HCT116 (cell line): Measurements from ENCODE around the gene AP3D1. TPM values are rescaled to one million over a fixed set of nuclear protein-coding genes. Genes with fewer than 3 reads are reported as not detected.
A peak's percentile ranks its signal among the peaks of the same experiment; 100 is the strongest.

Experiments used
- ATAC-seq: fragments of 200-7000 bp; cut with Tn5 transposase; 2 replicates; pipeline ENCODE4 v1.9.1; 2020; ENCODE audit warnings: mild to moderate bottlenecking, moderate library complexity
- BruUV-seq: library from RNA; stranded (reverse); fragments of 400-500 nt; replicated peaks from 2 replicates; lab custom pipeline; 2021; lab: Mats Ljungman, UMichigan
- CTCF ChIA-PET: fragments of 300-600 bp; sonication (Branson Sonifier 250); formaldehyde crosslinking; loops from one replicate; lab custom pipeline; 2021; ENCODE audit warnings: antibody characterized with exemption; lab: Charles Lee
- POLR2A ChIA-PET: fragments of 300-600, 350-600 bp; sonication (Branson Sonifier 250); formaldehyde crosslinking; loops from one replicate; lab custom pipeline; 2021; ENCODE audit warnings: antibody characterized with exemption; lab: Charles Lee
- RAD21 ChIA-PET, 2 experiments: fragments of 300-600 bp; sonication (Branson Sonifier 250); formaldehyde crosslinking; loops; one replicate each; lab custom pipeline; 2023; ENCODE audit warnings: low total read pairs in 2 of 2; ENCODE audit not compliant: uncharacterized antibody in 2 of 2, unreplicated experiment in 2 of 2, low non-redundant PET in 1 of 2; lab: Charles Lee
- DNase-seq: peaks from one replicate; pipeline ENCODE4 v3.0.0-alpha.2; 2010; ENCODE audit warnings: low read depth, low spot score
- H2AFZ ChIP-seq: fragments of 200-600 bp; shearing (Covaris generic), sonication (generic); 2 replicates; pipeline ENCODE4 v1.6.1; 2017; ENCODE audit warnings: low read depth, mixed run types, mixed read lengths, antibody characterized with exemption, low read length; ENCODE audit not compliant: poor library complexity, severe bottlenecking
- H3K27ac ChIP-seq: 2 replicates; pipeline ENCODE4 v1.5.1; 2012; ENCODE audit warnings: low read depth, low read length
- H3K27me3 ChIP-seq: fragments of 200-600 bp; sonication (generic); 2 replicates; pipeline ENCODE4 v1.6.1; 2016; ENCODE audit warnings: mixed run types, low read length, mixed read lengths; ENCODE audit not compliant: insufficient read depth
- H3K36me3 ChIP-seq, 2 experiments: fragments of 200-500 bp in 1 of 2; fragments of 200-600 bp in 1 of 2; sonication (Bioruptor generic) in 1 of 2; sonication (generic) in 1 of 2; 2 replicates each; pipeline versions ENCODE4 v1.5.1 to v1.6.1; 2014 to 2016; ENCODE audit warnings: low read length in 2 of 2, inconsistent platforms in 1 of 2, mixed read lengths in 1 of 2, mixed run types in 1 of 2; ENCODE audit not compliant: insufficient read depth in 2 of 2, control insufficient read depth in 1 of 2
- H3K4me1 ChIP-seq, 2 experiments: fragments of 200-600 bp in 1 of 2; sonication (generic) in 1 of 2; 2 replicates each; pipeline versions ENCODE4 v1.5.1 to v1.6.1; 2012 to 2017; ENCODE audit warnings: low read length in 2 of 2, inconsistent platforms in 1 of 2, mild to moderate bottlenecking in 1 of 2, mixed read lengths in 1 of 2, mixed run types in 1 of 2, moderate library complexity in 1 of 2; ENCODE audit not compliant: insufficient read depth in 2 of 2, control insufficient read depth in 1 of 2
- H3K4me2 ChIP-seq: fragments of 200-600 bp; sonication (generic); 2 replicates; pipeline ENCODE4 v1.6.1; 2017; ENCODE audit warnings: mixed run types, low read length, mixed read lengths
- H3K4me3 ChIP-seq, 2 experiments: fragments of 200-600 bp in 1 of 2; sonication (generic) in 1 of 2; replicated peaks in 1 of 2; 2 replicates each; pipeline ENCODE4 v1.5.1; 2011 to 2016; ENCODE audit warnings: low read length in 2 of 2, control low read depth in 1 of 2, low read depth in 1 of 2, mild to moderate bottlenecking in 1 of 2, mixed read lengths in 1 of 2, mixed run types in 1 of 2
- H3K79me2 ChIP-seq: fragments of 200-600 bp; sonication (generic); 2 replicates; pipeline ENCODE4 v1.6.1; 2017; ENCODE audit warnings: mild to moderate bottlenecking, mixed run types, low read length, moderate library complexity, mixed read lengths; ENCODE audit not compliant: insufficient read depth
- H3K9ac ChIP-seq: fragments of 200-600 bp; sonication (generic); 2 replicates; pipeline ENCODE4 v1.6.1; 2016; ENCODE audit warnings: low read length, mixed read lengths
- H3K9me2 ChIP-seq: fragments of 200-600 bp; sonication (generic), shearing (Covaris generic); 2 replicates; pipeline ENCODE4 v1.6.1; 2017; ENCODE audit warnings: mixed run types, mild to moderate bottlenecking, moderate library complexity; ENCODE audit not compliant: insufficient read depth
- H3K9me3 ChIP-seq, 2 experiments: fragments of 200-500 bp in 1 of 2; fragments of 200-600 bp in 1 of 2; sonication (Bioruptor generic) in 1 of 2; sonication (generic) in 1 of 2; 2 replicates each; pipeline ENCODE4 v1.6.1; 2014 to 2017; ENCODE audit warnings: low read length in 2 of 2, mixed read lengths in 2 of 2, inconsistent platforms in 1 of 2, low read depth in 1 of 2, mild to moderate bottlenecking in 1 of 2, mixed run types in 1 of 2, moderate library complexity in 1 of 2; ENCODE audit not compliant: control insufficient read depth in 1 of 2, insufficient read depth in 1 of 2
- H4K20me1 ChIP-seq: fragments of 200-600 bp; sonication (generic), shearing (Covaris generic); 2 replicates; pipeline ENCODE4 v1.6.1; 2017; ENCODE audit warnings: mixed run types, mild to moderate bottlenecking, moderate library complexity; ENCODE audit not compliant: insufficient read depth
- CBX3 ChIP-seq: IDR thresholded peaks from 2 replicates; pipeline ENCODE4 v1.6.1; 2012; ENCODE audit warnings: low read depth
- CEBPB ChIP-seq: IDR thresholded peaks from 2 replicates; pipeline ENCODE4 v1.6.1; 2012; ENCODE audit warnings: low read depth
- EGR1 ChIP-seq: IDR thresholded peaks from 2 replicates; pipeline ENCODE4 v1.6.1; 2012; ENCODE audit warnings: low read depth
- ELF1 ChIP-seq: IDR thresholded peaks from 2 replicates; pipeline ENCODE4 v1.6.1; 2012; ENCODE audit warnings: low read depth, borderline replicate concordance
- EZH2 ChIP-seq: fragments of 200-600 bp; sonication (generic); IDR thresholded peaks from 2 replicates; pipeline ENCODE4 v1.6.1; 2017; ENCODE audit warnings: antibody characterized with exemption, mixed run types
- FOSL1 ChIP-seq: IDR thresholded peaks from 2 replicates; pipeline ENCODE4 v1.6.1; 2012; ENCODE audit warnings: low read depth
- JUND ChIP-seq: IDR thresholded peaks from 2 replicates; pipeline ENCODE4 v1.6.1; 2012
- POLR2AphosphoS5 ChIP-seq: IDR thresholded peaks from 2 replicates; pipeline ENCODE4 v1.6.1; 2011; ENCODE audit warnings: mild to moderate bottlenecking, low read depth, low read length, moderate library complexity
- RAD21 ChIP-seq: IDR thresholded peaks from 2 replicates; pipeline ENCODE4 v1.6.1; 2012; ENCODE audit warnings: low read depth, mild to moderate bottlenecking
- SIN3A ChIP-seq: IDR thresholded peaks from 2 replicates; pipeline ENCODE4 v1.6.1; 2012; ENCODE audit warnings: low read depth
- SP1 ChIP-seq: IDR thresholded peaks from 2 replicates; pipeline ENCODE4 v1.6.1; 2012; ENCODE audit warnings: low read depth
- SRF ChIP-seq: IDR thresholded peaks from 2 replicates; pipeline ENCODE4 v1.6.1; 2012; ENCODE audit warnings: low read depth
- TCF7L2 ChIP-seq: IDR thresholded peaks from 2 replicates; pipeline ENCODE4 v1.7.0; 2011; ENCODE audit warnings: borderline replicate concordance, inconsistent platforms; ENCODE audit not compliant: insufficient read depth, insufficient read length; ENCODE audit errors: extremely low read depth
- YY1 ChIP-seq: IDR thresholded peaks from 2 replicates; pipeline ENCODE4 v1.6.1; 2011; ENCODE audit warnings: low read length, low read depth, moderate library complexity, mild to moderate bottlenecking; ENCODE audit not compliant: insufficient replicate concordance; ENCODE audit errors: extremely low read depth
- ZFX ChIP-seq: fragments of 450-650 bp; IDR thresholded peaks from 2 replicates; pipeline ENCODE4 v1.6.1; 2017
- intact Hi-C: fragments of 100-400 bp; cut with micrococcal nuclease; formaldehyde crosslinking; loops from 2 replicates; pipeline ENCODE4 v1.10.0; 2022
- total RNA-seq: library from RNA; stranded (reverse); gene quantifications from one replicate; pipeline ENCODE4 v1.2.1, GENCODE V29; 2021; ENCODE audit not compliant: unreplicated experiment
- TF ChIP-seq, protein P1 (sequence below): IDR thresholded peaks from 2 replicates; pipeline ENCODE4 v1.6.1; 2012
- TF ChIP-seq, protein P2 (sequence below): IDR thresholded peaks from 2 replicates; pipeline ENCODE4 v1.6.1; 2012

The AP3D1 gene
- total RNA-seq, 1 experiment from 2014 or later: 137 TPM

- DNase-seq: peak; percentile 98
- ATAC-seq: peak; percentile 84
- TF ChIP-seq TCF7L2 (peak; percentile 82), EZH2 (no peak), SRF (no peak; the same call in 1 of the 2 replicates), ZFX (no peak), CEBPB (no peak; the same call in 1 of the 2 replicates), FOSL1 (peak; percentile 94), YY1 (peak; percentile 70), EGR1 (peak; percentile 100), SIN3A (peak; percentile 97), ELF1 (no peak), RAD21 (peak; percentile 20), JUND (peak; percentile 96), CBX3 (peak; percentile 95), SP1 (peak; percentile 95), POLR2AphosphoS5 (peak; percentile 51; the same call in 1 of the 2 replicates)
- TF ChIP-seq, protein P1, sequence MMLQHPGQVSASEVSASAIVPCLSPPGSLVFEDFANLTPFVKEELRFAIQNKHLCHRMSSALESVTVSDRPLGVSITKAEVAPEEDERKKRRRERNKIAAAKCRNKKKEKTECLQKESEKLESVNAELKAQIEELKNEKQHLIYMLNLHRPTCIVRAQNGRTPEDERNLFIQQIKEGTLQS: no peak; the same call in 1 of the 2 replicates
- TF ChIP-seq, protein P2, sequence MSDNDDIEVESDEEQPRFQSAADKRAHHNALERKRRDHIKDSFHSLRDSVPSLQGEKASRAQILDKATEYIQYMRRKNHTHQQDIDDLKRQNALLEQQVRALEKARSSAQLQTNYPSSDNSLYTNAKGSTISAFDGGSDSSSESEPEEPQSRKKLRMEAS: peak; percentile 78
- intact Hi-C loops: loop anchor here (5.0 to 10.0 kb wide), 2 partner anchors 98 to 296 kb away; no protein-coding TSS in a partner anchor
- Histone ChIP-seq H3K27ac (peak overlapping the region; percentile 99), H3K9me3 (no peaks in the 10 kb centered on the region), H2AFZ (no peak overlapping the region), H3K36me3 (peaks cover 0 to 16% of the 10 kb centered on the region in 2 experiments; a peak in 1 of 4 replicates), H3K9ac (peak overlapping the region; percentile 99), H3K4me3 (peak overlapping the region; percentile 34 to 53), H4K20me1 (peaks cover 17% of the 10 kb centered on the region; the same call in 1 of the 2 replicates), H3K9me2 (no peaks in the 10 kb centered on the region), H3K4me2 (peak overlapping the region; percentile 89), H3K27me3 (no peaks in the 10 kb centered on the region), H3K79me2 (peaks cover 97% of the 10 kb centered on the region), H3K4me1 (peaks cover 55 to 73% of the 10 kb centered on the region in 2 experiments)
- CTCF ChIA-PET: interaction anchor here (0.6 to 0.9 kb wide), 2 partner anchors 9 to 13 kb away, joined by 3 read pairs; no protein-coding TSS in a partner anchor
- POLR2A ChIA-PET: interaction anchor here (0.5 to 1.7 kb wide), 7 partner anchors 11 to 109 kb away, joined by 3 to 6 read pairs (median 4); partner anchors contain the start of gene AP3D1
- no TSS peak for BruUV-seq
- RAD21 ChIA-PET: no interaction called here
Observed at GRCh38 chr19:2168619-2169424, 17.5 kb upstream of the AP3D1 start.
